Caco-2 (cell line): ENCODE results near the gene SMPX. TPM values are rescaled to one million over a fixed set of nuclear protein-coding genes. Genes with fewer than 3 reads are reported as not detected.

Experiments
- BruUV-seq: library from RNA; stranded (reverse); fragments of 400-500 nt; replicated peaks from 2 replicates; lab custom pipeline; 2021; lab: Mats Ljungman, UMichigan
- CTCF ChIA-PET: fragments of 300-600 bp; sonication (Branson Sonifier 250); formaldehyde crosslinking; loops from one replicate; lab custom pipeline; 2022; ENCODE audit warnings: antibody characterized with exemption; lab: Charles Lee
- POLR2A ChIA-PET: fragments of 300-600 bp; sonication (Branson Sonifier 250); formaldehyde crosslinking; loops from one replicate; lab custom pipeline; 2022; ENCODE audit warnings: antibody characterized with exemption; lab: Charles Lee
- DNase-seq, 2 experiments: peaks; one replicate each; pipeline versions ENCODE4 v3.0.0 to v3.0.0-alpha.2; 2020 to 2022
- H3K27me3 ChIP-seq: replicated peaks from 2 replicates; pipeline ENCODE4 v1.6.0; 2011; ENCODE audit warnings: low read length; ENCODE audit not compliant: control insufficient read depth, insufficient read depth
- H3K36me3 ChIP-seq: 2 replicates; pipeline ENCODE4 v1.5.1; 2011; ENCODE audit warnings: low read length; ENCODE audit not compliant: control insufficient read depth, insufficient read depth
- H3K4me1 ChIP-seq: fragments of 250-450 bp; sonication (Bioruptor Pico); 2 replicates; pipeline ENCODE4 v1.5.1; 2020; ENCODE audit warnings: mild to moderate bottlenecking
- H3K4me3 ChIP-seq: 2 replicates; pipeline ENCODE4 v1.5.1; 2011; ENCODE audit warnings: low read depth, mild to moderate bottlenecking, control low read depth, low read length
- H3K9me3 ChIP-seq: fragments of 250-450 bp; sonication (Bioruptor Pico); 2 replicates; pipeline ENCODE4 v1.5.1; 2020; ENCODE audit warnings: mild to moderate bottlenecking, moderate library complexity
- H3K27ac Mint-ChIP-seq: one replicate; pipeline ENCODE4 v1.8.0; 2022; ENCODE audit warnings: mixed read lengths; ENCODE audit not compliant: unreplicated experiment
- H3K27me3 Mint-ChIP-seq: one replicate; pipeline ENCODE4 v1.8.0; 2022; ENCODE audit warnings: mixed read lengths; ENCODE audit not compliant: insufficient read depth, unreplicated experiment
- H3K36me3 Mint-ChIP-seq: one replicate; pipeline ENCODE4 v1.8.0; 2022; ENCODE audit warnings: mild to moderate bottlenecking, mixed read lengths; ENCODE audit not compliant: insufficient read depth, unreplicated experiment
- H3K4me1 Mint-ChIP-seq: one replicate; pipeline ENCODE4 v1.8.0; 2022; ENCODE audit warnings: low read depth, mixed read lengths; ENCODE audit not compliant: unreplicated experiment
- H3K4me3 Mint-ChIP-seq: one replicate; pipeline ENCODE4 v1.8.0; 2022; ENCODE audit warnings: mild to moderate bottlenecking, moderate library complexity, mixed read lengths; ENCODE audit not compliant: unreplicated experiment
- H3K9me3 Mint-ChIP-seq: one replicate; pipeline ENCODE4 v1.8.0; 2022; ENCODE audit warnings: mixed read lengths; ENCODE audit not compliant: unreplicated experiment
- intact Hi-C: fragments of 100-400 bp; cut with micrococcal nuclease; formaldehyde crosslinking; loops from one replicate; pipeline ENCODE4 v1.10.0; 2022; ENCODE audit not compliant: unreplicated experiment
- total RNA-seq: library from RNA; stranded (reverse); gene quantifications from 2 replicates; pipeline ENCODE4 v1.2.3, GENCODE V29; 2022
- TF ChIP-seq, protein P1 (sequence below), 2 experiments: fragments of 200-600 bp in 1 of 2; IDR thresholded peaks; 1 replicate in 1 of 2; 2 replicates in 1 of 2; pipeline versions ENCODE4 v1.5.1 to v1.8.0; 2011 to 2022; ENCODE audit warnings: antibody characterized with exemption in 1 of 2, control low read depth in 1 of 2, inconsistent platforms in 1 of 2, low read depth in 1 of 2, low read length in 1 of 2, mild to moderate bottlenecking in 1 of 2, moderate library complexity in 1 of 2; ENCODE audit not compliant: insufficient read depth in 1 of 2, severe bottlenecking in 1 of 2, unreplicated experiment in 1 of 2

The SMPX gene
- total RNA-seq, 1 experiment from 2014 or later: 2.9 TPM

DNA sequence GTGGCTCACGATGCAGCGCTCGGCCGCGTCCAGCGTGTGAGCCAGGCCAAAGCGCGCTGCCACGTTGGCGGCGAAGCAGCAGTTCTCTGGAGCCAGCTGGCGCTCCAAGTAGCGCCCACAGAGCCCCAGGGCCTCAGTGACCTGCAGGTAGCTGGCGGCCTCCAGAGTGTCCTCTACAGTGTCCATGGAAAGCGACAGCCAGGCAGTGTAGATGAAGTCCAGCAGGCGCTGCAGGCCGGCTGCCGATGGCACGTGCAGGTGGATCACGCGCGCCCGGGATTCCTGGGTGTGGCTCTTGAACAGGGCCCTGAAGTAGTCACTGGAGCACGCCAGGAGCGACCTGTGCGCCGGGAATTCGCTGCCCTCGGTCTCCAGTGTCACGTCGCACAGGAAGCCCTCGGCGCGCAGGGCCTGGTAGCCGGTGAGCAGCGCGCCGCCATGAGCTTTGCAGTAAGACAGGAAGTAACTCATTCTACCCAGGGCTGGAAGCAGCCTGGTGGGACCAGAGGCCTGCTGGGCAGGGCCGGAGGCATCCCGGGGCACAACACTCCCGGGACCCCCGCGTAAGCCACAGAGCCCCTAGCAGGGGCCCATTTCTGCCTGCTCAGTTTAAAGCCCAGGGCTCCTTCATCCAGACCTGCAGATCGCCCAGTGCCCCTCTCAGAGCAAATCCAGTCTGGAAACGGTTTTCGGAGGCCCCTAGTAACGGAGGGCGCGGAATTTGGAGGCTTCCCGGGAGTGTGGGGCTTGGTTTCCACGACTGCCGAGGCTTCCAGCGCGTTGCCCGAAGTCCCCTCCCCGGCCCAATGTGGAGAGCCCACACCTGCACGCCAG lies 100.4 kb downstream of the SMPX start:
- Histone ChIP-seq H3K9me3 (no peaks in the 10 kb centered on the region), H3K36me3 (no peaks in the 10 kb centered on the region), H3K27me3 (no peaks in the 10 kb centered on the region), H3K4me1 (no peaks in the 10 kb centered on the region), H3K4me3 (no peak overlapping the region)
- no peaks in the 10 kb centered on the region for H3K9me3 Mint-ChIP-seq
- no peak overlapping the region for H3K4me3 Mint-ChIP-seq
- no peak overlapping the region for H3K27ac Mint-ChIP-seq
- H3K36me3 Mint-ChIP-seq: no peaks in the 10 kb centered on the region
- no peak for DNase-seq
- POLR2A ChIA-PET: no interaction called here
- CTCF ChIA-PET: no interaction called here
- intact Hi-C loops: no loop called here
- BruUV-seq: no TSS peak
- no peaks in the 10 kb centered on the region for H3K27me3 Mint-ChIP-seq
- peaks cover 7% of the 10 kb centered on the region for H3K4me1 Mint-ChIP-seq
- TF ChIP-seq, protein P1, sequence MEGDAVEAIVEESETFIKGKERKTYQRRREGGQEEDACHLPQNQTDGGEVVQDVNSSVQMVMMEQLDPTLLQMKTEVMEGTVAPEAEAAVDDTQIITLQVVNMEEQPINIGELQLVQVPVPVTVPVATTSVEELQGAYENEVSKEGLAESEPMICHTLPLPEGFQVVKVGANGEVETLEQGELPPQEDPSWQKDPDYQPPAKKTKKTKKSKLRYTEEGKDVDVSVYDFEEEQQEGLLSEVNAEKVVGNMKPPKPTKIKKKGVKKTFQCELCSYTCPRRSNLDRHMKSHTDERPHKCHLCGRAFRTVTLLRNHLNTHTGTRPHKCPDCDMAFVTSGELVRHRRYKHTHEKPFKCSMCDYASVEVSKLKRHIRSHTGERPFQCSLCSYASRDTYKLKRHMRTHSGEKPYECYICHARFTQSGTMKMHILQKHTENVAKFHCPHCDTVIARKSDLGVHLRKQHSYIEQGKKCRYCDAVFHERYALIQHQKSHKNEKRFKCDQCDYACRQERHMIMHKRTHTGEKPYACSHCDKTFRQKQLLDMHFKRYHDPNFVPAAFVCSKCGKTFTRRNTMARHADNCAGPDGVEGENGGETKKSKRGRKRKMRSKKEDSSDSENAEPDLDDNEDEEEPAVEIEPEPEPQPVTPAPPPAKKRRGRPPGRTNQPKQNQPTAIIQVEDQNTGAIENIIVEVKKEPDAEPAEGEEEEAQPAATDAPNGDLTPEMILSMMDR (IDR thresholded peaks at IDR 0.05; ENCODE audit: insufficient read depth in 1 of 2, low read depth in 1 of 2, low read length in 1 of 2, severe bottlenecking in 1 of 2, unreplicated experiment in 1 of 2): no peak

DNA sequence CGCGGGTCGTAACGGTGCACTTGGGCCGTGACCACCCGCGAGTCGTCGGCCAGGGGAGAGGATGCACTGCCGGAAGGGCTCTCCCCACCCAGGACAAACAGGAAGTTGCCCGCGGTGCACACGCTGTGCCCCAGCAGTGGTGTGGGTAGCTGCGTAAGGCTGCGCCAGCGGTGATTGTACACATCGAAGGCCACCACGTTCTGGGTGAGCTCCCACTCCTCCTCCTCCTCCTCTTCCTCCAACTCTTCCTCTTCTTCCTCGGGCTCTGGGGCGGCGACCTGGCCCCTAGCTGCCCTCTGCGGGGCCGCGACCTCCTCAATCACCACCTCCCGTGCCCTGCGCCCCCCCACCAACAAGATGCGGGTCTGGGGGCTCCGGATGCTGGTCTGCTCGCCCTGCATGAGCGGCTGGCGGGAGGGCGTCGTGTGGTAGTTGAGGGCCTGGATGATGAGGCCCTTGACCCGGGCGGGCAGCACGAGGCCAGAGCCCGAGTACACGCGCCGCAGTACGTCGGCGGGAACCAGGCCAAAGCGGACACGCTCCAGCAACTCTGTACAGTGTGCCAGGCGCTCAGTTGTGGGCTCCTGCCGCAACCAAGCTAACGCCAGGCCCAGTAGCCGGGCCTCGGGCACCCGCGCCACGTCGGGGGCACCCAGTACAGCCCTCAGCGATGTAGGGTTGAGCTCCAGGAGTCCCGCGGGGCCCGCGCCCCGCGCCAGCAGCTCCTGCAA lies 101.2 kb downstream of the SMPX start:
- no peaks in the 10 kb centered on the region for H3K4me1 ChIP-seq
- TF ChIP-seq, protein P1 (IDR thresholded peaks at IDR 0.05; ENCODE audit: insufficient read depth in 1 of 2, low read depth in 1 of 2, low read length in 1 of 2, severe bottlenecking in 1 of 2, unreplicated experiment in 1 of 2): no peak
- intact Hi-C loops: no loop called here
- Mint-ChIP-seq H3K4me1 (no peaks in the 10 kb centered on the region), H3K27ac (no peak overlapping the region), H3K27me3 (no peaks in the 10 kb centered on the region), H3K9me3 (no peaks in the 10 kb centered on the region), H3K4me3 (no peak overlapping the region), H3K36me3 (no peaks in the 10 kb centered on the region)
- ChIA-PET POLR2A (no interaction called here), CTCF (no interaction called here)
- no peak overlapping the region for H3K4me3 ChIP-seq
- H3K36me3 ChIP-seq: no peaks in the 10 kb centered on the region
- no TSS peak for BruUV-seq
- no peak for DNase-seq
- H3K27me3 ChIP-seq: no peaks in the 10 kb centered on the region
- no peaks in the 10 kb centered on the region for H3K9me3 ChIP-seq

Other genes starting within 250 kb of the SMPX start
- gene KLHL34, start 99.8 kb downstream of the SMPX start, total RNA-seq: not detected in 2 replicates
- gene MBTPS2, start 81.5 kb upstream of the SMPX start, total RNA-seq: 21.7 and 22.0 TPM in 2 replicates
- gene YY2, start 97.9 kb upstream of the SMPX start, total RNA-seq: 3.7 and 3.9 TPM in 2 replicates
- 158 and 164 TPM in 2 replicates for gene SMS, start 182.6 kb upstream of the SMPX start, total RNA-seq